GM19193 (cell line): ENCODE results near the gene TM4SF4.

Source experiments
- POLR2A ChIP-seq: IDR thresholded peaks from 4 replicates; pipeline ENCODE4 v1.6.1; 2011; ENCODE audit not compliant: insufficient read depth, insufficient read length; ENCODE audit errors: extremely low read depth

The TM4SF4 gene

DNA sequence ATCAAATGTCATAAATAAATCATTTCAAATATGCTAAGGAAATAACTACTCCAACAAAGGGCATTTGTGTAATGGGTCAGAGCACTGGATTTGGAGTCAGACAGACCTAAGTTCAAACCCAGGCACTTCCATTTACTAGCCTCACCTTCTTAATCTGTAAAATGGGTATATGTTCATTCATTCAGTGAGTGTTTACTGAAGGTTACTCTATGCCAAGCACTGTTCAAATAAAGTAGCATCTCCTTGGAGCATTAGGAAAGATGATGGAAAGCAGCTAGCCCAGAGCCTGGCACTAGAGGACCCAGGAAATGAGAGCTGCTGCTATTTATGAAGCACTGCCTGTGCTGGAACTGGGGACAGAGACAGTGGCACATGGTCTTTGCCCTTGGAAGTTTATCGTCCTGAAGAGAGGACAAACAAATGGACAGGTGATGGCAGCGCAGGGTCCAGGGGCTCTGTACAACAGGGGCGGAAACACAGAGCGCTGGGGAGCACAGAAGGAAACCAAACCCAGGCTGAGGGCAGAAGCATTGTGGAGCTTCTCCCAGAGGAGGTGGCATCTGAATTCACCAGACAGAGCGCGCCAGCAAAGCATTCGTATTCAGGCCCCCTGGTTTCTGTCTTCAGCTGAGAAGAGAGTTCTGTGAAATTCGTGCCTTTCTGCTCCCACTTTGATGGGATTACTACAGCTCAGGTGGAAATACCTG lies 19.0 kb downstream of the TM4SF4 start:
- TF ChIP-seq POLR2A, result no peak

DNA sequence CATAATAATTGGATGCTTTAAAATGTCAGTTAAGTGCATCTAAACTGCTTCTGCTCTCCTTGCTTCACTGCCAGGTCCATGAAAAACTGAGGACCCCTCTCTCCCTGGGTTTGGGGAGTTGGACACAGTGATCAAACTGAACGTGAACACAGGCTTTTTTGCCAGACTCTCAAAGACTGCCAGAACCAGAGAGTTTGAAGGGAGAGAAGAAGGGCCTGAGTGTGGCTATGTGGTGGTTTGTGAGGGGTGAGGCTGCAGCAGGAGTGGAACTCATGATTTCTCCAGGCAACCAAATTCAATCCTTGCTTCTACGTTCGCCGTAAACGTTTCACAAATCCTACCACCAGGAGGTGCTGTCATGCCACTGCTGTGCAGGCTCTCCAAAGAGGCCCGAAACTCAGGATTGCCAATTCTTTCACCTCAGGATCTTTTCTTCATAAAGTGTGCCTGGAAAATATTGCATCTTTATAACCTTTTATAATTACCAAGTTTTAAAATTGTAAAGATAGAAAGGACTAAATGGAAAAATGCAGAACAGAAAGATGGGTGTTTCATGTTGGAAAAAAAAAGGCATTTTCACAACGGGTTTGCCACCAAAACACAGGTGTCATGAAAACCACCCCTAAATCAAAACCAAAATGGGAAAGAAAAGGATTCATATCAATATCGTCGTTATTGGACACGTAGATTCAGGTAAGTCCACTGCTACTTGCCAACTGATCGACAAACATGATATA lies 19.7 kb downstream of the TM4SF4 start:
- TF ChIP-seq POLR2A, result no peak

DNA sequence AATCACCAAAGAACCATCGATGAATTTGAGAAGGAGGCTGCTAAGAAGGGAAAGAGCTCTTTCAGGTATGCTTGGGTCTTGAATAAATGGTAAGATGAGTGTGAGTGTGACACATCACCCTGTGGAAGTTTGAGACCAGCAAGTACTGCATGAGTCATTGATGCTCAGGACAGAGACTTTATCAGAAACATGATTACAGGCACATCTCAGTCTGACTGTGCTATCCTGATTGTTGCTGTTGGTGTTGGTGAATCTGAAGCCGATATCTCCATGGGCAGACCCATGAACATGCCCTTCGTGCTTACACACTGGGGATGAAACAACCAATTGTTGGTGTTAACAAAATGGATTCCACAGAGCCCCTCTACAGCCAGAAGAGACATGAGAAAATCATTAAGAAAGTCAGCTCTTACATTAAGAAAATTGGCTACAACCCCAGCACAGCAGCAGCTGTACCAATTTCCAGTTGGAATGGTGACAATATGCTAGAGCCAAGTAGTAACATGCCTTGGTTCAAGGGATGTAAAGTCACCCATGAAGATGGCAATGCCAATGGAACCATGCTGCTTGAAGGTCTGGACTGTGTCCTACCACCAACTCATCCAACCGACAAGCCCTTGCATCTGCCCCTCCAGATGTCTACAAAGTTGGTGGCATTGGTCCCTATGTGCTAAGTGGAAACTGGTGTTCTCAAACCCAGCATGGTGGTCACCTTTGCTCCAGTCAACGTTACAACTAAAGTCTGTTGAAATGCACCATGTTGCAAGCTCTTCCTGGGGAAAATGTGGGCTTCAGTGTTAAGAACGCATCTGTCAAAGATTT lies 20.5 kb downstream of the TM4SF4 start:
- no peak for TF ChIP-seq POLR2A

DNA sequence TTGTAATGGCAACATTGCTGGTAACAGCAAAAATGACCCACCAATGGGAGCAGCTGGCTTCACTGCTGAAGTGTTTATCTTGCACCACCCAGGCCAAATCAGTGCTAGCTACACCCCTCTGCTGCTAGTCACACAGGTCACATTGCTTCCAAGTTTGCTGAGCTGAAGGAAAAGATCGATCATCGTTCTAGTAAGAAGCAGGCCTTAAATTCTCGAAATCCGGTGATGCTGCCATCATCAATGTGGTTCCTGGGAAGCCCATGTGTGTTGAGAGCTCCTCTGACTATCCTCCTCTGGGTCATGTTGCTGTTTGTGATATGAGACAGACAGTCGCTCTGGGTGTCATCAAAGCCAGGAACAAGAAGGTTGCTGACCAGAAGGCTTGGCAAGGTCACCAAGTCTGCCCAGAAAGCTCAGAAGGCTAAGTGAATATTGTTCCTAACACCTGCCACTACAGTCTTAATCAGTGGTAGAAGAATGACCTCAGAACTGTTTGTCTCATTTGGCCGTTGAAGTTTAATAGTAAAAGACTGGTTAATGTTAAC lies 21.2 kb downstream of the TM4SF4 start:
- TF ChIP-seq POLR2A, result no peak

DNA sequence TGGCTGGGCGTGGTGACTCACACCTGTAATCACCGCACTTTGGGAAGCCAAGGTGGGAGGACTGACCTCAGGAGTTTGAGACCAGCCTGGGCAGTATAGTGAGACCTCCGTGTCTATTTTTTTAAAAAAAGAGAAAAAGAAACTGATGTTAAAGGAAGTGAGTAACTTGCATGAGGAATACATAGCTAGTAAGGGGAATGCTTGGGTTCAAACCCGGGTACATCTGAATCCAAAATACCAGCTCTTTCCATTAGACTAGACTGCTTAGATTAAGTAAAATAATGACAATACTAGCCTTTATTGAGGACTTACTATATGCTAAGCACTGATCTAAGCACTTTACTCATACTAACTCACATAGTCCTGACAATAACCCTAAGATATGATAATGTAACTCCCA lies 22.4 kb downstream of the TM4SF4 start:
- no peak for TF ChIP-seq POLR2A

DNA sequence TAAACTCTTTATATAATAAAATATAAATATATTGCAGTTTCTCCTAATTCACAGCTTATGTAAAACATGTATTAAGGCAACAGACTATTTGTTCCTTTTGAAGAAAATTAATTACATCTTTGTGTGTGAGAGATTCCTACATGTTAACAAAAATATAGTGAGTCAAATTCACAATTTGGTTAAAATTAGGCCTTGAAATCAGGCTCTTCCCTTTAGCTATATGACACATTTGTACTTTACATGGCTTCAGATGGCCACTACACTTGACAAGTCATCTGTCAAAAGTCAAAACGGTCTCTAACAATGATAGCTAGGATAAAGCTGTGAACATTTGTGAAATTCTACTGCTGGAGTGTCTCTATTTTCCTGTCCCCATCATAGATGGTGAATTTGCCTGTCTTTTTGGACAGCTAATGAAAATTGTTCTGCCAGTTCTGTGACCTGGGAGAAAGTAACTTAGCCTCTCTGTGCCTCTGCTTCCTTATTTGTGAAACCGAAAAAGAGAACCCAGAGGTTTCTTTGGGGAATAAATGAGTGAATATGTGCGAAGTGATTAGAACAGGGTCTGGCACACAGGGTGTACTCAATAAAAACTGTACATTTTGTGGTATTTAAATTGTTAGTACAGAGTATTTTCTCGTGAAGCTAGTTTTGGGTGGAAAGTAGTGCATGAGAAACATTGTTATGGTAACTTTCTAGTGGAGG lies 23.6 kb downstream of the TM4SF4 start:
- TF ChIP-seq POLR2A, result no peak

DNA sequence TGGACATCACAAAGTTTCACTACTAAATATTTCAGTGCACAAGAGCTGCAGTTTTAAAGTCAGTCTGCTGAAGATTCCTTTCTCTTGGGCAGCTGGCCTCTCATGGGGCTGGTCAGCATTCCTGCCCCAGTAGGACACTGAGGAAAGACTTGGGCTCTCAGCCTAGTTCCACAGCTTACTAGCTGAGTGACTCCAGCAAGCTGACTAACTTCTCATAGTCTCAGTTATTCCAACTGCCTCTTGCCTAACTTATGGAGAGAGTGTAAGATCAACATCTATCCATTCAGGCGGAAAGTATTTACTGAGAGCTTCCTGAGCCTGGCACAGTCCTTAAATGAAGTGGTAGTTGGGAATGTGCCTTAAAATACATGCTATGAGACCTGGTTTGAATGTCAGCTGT lies 27.0 kb downstream of the TM4SF4 start:
- no peak for TF ChIP-seq POLR2A

DNA sequence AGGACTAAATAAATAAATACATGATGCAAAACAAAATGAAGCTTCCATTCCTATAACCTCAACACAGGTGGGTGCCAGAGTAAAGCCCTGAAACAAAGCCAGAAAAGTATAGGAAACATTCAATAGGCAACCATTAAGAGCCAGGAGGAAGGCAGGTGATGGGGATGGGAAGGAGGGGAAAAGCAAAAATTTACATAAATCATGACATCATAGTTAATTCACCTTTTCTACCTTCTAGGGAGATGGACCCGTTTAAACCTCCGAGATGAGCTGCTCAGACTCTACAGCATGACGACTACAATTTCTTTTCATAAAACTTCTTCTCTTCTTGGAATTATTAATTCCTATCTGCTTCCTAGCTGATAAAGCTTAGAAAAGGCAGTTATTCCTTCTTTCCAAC lies 27.9 kb downstream of the TM4SF4 start:
- TF ChIP-seq POLR2A, result no peak

DNA sequence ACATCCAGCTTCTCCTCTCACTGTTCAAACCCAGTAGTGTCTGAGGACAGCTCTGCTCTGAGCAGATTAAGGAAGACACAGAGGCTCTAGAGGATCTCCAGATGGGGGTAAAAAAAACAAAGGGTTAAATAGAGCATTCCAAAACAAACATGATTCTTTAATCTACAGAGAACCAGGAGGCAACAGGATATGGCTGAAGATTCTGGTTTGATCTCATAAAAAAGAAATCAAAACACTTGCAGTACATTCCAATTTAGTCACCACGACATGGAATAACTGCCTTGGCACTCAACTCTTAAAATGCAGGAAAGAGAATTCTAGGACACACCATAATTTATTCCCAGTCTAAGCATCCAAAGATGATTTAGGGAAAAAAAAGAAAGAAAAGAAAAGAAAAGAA lies 32.0 kb downstream of the TM4SF4 start:
- no peak for TF ChIP-seq POLR2A

DNA sequence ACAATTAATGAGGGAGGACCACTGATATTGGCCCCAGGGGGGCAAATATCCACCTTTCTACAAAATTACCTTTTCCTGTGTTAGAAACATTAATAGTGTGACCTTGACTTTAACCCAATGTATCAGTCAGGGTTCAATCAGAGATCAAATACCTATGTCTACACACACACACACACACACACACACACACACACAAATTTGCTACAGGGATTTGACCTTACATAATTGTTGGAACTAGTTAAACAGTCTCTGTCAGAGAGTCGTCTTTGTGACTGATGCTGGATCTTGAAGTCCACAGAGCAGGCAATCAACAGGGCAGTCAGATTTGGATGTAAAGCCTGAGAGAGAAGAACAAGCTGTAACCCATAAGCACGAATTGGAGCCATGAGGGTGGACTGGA lies 32.5 kb downstream of the TM4SF4 start:
- TF ChIP-seq POLR2A, result no peak

DNA sequence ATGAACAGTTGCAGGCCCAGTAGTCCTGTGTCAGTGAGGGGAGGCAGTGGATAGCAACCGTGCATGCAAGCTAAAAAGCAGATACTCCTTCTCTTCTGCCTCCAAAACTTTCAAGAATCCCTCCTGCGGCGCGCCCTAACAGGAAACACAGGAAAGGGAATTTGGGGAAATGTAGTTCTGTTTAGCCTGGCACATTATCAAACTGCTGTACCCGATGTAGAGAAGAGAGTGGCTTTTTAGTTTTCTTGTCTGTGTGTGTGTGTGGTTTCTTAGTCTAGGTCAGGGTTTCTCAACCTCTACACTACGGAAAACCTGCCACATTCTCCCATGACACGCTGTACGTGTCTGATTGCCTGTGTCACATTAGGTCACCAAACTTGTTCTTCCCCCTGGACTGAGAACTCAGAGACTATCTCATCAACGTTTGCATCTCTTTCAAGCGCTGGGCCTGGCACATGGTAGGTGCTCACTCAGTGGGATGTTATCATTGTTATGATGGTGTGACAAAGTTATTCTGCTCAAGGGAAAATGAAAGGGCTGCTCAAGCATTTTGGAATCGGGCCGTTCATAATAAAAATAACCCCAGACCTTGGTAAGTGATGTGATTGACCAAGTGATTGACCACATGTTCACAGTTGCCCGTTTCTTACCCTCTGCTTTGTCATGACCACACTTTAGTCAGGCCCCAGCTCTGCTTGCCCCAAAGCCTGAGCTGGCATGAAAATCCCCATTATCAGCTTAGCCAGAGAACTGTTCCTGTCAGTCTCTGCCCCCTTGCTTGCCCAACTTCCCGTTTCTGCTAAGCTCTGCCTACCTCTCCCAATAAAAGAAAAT lies 33.2 kb downstream of the TM4SF4 start:
- no peak for TF ChIP-seq POLR2A

DNA sequence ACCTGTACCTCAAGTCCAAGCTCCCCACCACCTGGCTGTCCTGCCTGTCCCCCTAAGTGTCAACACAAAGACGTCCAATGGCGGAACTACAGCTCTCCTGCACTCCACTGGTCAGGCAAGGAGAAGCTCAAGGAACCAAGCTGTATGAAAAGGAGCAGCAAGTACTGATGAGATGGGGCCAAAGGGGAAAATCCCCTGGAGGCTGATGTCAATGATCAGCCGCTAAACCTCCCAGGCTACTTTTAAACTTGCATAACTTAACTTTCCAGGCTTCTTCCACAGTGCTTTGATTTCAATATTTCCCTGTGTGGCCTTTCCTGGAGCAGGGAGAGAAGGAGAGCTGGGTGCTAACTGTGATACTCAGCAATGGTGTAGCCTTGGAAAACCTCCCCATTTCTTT lies 35.0 kb downstream of the TM4SF4 start:
- TF ChIP-seq POLR2A, result no peak

DNA sequence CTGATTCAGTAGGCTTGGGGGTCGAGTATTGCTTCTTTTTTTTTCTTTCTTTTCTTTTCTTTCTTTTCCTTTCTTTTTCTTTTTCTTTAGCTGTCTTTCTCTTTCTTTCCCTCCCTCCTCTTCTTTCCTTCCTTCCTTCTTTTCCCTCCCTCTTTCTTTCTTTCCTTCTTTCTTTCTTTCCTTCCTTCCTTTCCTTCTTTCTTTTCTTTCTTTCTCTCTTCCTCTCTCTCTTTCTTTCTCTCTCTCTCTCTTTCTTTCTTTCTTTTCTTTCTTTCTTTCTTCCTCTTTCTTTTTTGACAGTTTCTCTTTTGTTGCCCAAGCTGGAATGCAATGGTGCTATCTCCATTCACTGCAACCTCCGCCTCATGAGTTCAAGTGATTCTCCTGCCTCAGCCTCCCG lies 36.0 kb downstream of the TM4SF4 start:
- no peak for TF ChIP-seq POLR2A

DNA sequence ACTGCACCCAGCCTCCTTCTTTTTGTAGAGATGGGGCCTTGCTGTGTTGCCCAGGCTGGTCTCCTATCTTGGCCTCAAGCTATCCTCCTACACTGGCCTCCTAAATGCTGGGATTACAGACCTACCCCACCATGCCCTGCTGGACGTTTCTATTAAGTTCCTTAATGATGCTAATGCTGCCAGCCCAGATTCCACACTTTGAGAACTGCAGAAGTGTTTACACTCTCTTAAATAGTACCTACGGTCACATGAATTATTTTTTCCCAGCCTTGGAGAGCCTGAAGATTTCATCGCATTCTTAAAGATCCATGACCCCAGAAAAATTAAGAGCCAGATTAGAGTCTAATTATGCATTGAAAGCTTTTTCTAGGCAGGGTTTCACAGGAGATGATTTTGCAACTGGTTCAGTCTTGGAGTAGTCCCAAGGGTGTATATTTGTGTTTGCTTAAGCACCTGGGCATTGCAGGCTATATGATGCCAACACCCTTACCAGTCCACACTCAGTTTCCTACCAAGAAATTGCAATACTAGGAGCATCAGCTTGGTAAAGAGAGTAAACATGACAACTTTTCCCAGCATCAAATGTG lies 36.6 kb downstream of the TM4SF4 start:
- TF ChIP-seq POLR2A, result no peak

DNA sequence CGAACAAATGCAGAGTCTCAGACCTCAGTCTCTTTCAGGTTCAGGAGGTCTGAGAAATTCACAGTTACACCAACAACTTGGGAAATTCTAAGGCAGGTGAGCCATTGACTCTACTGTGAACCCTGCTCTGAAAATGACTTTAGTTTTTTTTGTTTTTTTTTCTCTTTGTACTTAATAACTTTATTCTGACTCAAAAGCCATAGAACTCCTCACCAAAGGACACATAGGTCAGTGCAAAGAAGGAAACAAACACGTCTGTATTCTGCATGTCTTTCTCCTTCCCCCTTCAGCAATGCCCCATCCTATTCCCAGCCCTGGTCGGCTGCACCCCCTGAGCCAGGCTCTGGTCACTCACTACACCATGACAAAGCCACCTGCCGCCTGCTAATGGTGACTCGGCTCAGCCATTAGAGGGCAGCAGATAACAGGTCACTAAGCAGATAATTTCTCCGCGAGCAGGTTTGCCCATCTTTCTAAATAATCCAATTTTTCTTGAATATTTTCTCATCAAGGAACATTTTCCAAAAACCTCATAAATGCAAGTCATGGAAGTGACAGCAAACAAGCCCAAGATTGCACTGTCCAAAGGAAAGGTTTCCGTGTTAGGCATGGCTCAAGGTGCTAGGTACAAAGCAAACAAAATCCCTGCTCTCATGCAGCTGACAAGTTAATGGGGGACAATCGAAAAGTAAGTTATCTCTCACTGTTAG lies 37.7 kb downstream of the TM4SF4 start:
- TF ChIP-seq POLR2A, result no peak
